HAP-1 (cell line): ENCODE measurements around the gene IRX4.
"Not testable (repeated sequence)": the region's sequence is repeated elsewhere in the genome, so short reads cannot be mapped to it uniquely, and the experiment has no call there.

ENCODE experiments used
- DNase-seq, 2 experiments: peaks; one replicate each; pipeline ENCODE4 v3.0.0-alpha.2; 2016 to 2020; ENCODE audit warnings: low spot score in 2 of 2
- H3K27me3 ChIP-seq: fragments of 250-450 bp; sonication (Bioruptor Pico); 2 replicates; pipeline ENCODE4 v1.5.1; 2020; ENCODE audit warnings: low read depth, mild to moderate bottlenecking, moderate library complexity
- H3K36me3 ChIP-seq: fragments of 250-450 bp; sonication (Bioruptor Pico); replicated peaks from 2 replicates; pipeline ENCODE4 v1.5.1; 2020; ENCODE audit warnings: mild to moderate bottlenecking
- H3K4me1 ChIP-seq: fragments of 250-450 bp; sonication (Bioruptor Pico); 2 replicates; pipeline ENCODE4 v1.5.1; 2020; ENCODE audit warnings: mild to moderate bottlenecking
- H3K4me3 ChIP-seq: fragments of 250-450 bp; sonication (Bioruptor Pico); 2 replicates; pipeline ENCODE4 v1.5.1; 2020; ENCODE audit warnings: mild to moderate bottlenecking, moderate library complexity
- H3K9me3 ChIP-seq: fragments of 250-450 bp; sonication (Bioruptor Pico); 2 replicates; pipeline ENCODE4 v1.5.1; 2020; ENCODE audit warnings: mild to moderate bottlenecking, moderate library complexity
- in situ Hi-C: fragments of 300-500 bp; cut with MboI; formaldehyde crosslinking; loops from 3 replicates; pipeline ENCODE4 v1.14.3; 2020; ENCODE audit warnings: low sequenced_read_pairs, inconsistent platforms, mixed read lengths

IRX4 gene

GRCh38 chr5:1843761-1844160 lies 39.0 kb downstream of the IRX4 start:
- H3K36me3 ChIP-seq, in situ Hi-C loops, H3K27me3 ChIP-seq, H3K4me3 ChIP-seq, DNase-seq, H3K4me1 ChIP-seq, H3K9me3 ChIP-seq: not testable (repeated sequence)

GRCh38 chr5:1842004-1842819 lies 40.5 kb downstream of the IRX4 start:
- no peaks in the 10 kb centered on the region for H3K9me3 ChIP-seq
- no peak overlapping the region for H3K4me3 ChIP-seq
- H3K4me1 ChIP-seq, result no peaks in the 10 kb centered on the region
- no peaks in the 10 kb centered on the region for H3K36me3 ChIP-seq
- no peaks in the 10 kb centered on the region; the same call in 1 of the 2 replicates for H3K27me3 ChIP-seq
- in situ Hi-C loops, result no loop called here
- DNase-seq, result no peak

- in situ Hi-C loops, result no loop called here
- Histone ChIP-seq H3K36me3 (no peaks in the 10 kb centered on the region), H3K27me3 (no peaks in the 10 kb centered on the region; the same call in 1 of the 2 replicates), H3K4me1 (no peaks in the 10 kb centered on the region), H3K9me3 (no peaks in the 10 kb centered on the region), H3K4me3 (no peak overlapping the region)
- no peak for DNase-seq
Measured at GRCh38 chr5:1840741-1841521, 41.8 kb downstream of the IRX4 start.

GRCh38 chr5:1840071-1840547 lies 42.6 kb downstream of the IRX4 start:
- Histone ChIP-seq H3K36me3 (no peaks in the 10 kb centered on the region), H3K27me3 (no peaks in the 10 kb centered on the region; the same call in 1 of the 2 replicates), H3K9me3 (no peaks in the 10 kb centered on the region), H3K4me3 (no peak overlapping the region), H3K4me1 (no peaks in the 10 kb centered on the region)
- in situ Hi-C loops, result no loop called here
- no peak for DNase-seq

GRCh38 chr5:1838013-1838412 lies 44.7 kb downstream of the IRX4 start:
- DNase-seq, result no peak
- in situ Hi-C loops, result no loop called here
- Histone ChIP-seq H3K4me3 (no peak overlapping the region), H3K9me3 (no peaks in the 10 kb centered on the region), H3K27me3 (no peaks in the 10 kb centered on the region; the same call in 1 of the 2 replicates), H3K4me1 (no peaks in the 10 kb centered on the region), H3K36me3 (no peaks in the 10 kb centered on the region)

- no peak for DNase-seq
- H3K9me3 ChIP-seq, result no peaks in the 10 kb centered on the region
- no peaks in the 10 kb centered on the region for H3K36me3 ChIP-seq
- no peaks in the 10 kb centered on the region for H3K4me1 ChIP-seq
- in situ Hi-C loops, result no loop called here
- no peak overlapping the region for H3K4me3 ChIP-seq
- H3K27me3 ChIP-seq, result no peaks in the 10 kb centered on the region; the same call in 1 of the 2 replicates
Measured at GRCh38 chr5:1836891-1837880, 45.5 kb downstream of the IRX4 start.

- Histone ChIP-seq H3K4me3 (no peak overlapping the region), H3K4me1 (no peaks in the 10 kb centered on the region), H3K36me3 (no peaks in the 10 kb centered on the region), H3K9me3 (no peaks in the 10 kb centered on the region), H3K27me3 (no peaks in the 10 kb centered on the region)
- no peak for DNase-seq
- in situ Hi-C loops, result no loop called here
Measured at GRCh38 chr5:1836176-1836890, 46.4 kb downstream of the IRX4 start.

- no peak for DNase-seq
- Histone ChIP-seq H3K9me3 (no peaks in the 10 kb centered on the region), H3K4me1 (no peaks in the 10 kb centered on the region), H3K4me3 (no peak overlapping the region), H3K27me3 (no peaks in the 10 kb centered on the region), H3K36me3 (no peaks in the 10 kb centered on the region)
- in situ Hi-C loops, result no loop called here
Measured at GRCh38 chr5:1835431-1835830, 47.3 kb downstream of the IRX4 start.

- H3K27me3 ChIP-seq, result no peaks in the 10 kb centered on the region
- no peak overlapping the region for H3K4me3 ChIP-seq
- no peak for DNase-seq
- H3K9me3 ChIP-seq, result no peaks in the 10 kb centered on the region
- in situ Hi-C loops, result no loop called here
- H3K36me3 ChIP-seq, result no peaks in the 10 kb centered on the region
- no peaks in the 10 kb centered on the region for H3K4me1 ChIP-seq
Measured at GRCh38 chr5:1834721-1835429, 47.9 kb downstream of the IRX4 start.

GRCh38 chr5:1834022-1834551 lies 48.6 kb downstream of the IRX4 start:
- Histone ChIP-seq H3K4me3 (no peak overlapping the region), H3K9me3 (no peaks in the 10 kb centered on the region), H3K36me3 (no peaks in the 10 kb centered on the region), H3K27me3 (no peaks in the 10 kb centered on the region), H3K4me1 (no peaks in the 10 kb centered on the region)
- DNase-seq, result no peak
- in situ Hi-C loops, result no loop called here

GRCh38 chr5:1833264-1834021 lies 49.3 kb downstream of the IRX4 start:
- in situ Hi-C loops, result no loop called here
- Histone ChIP-seq H3K27me3 (no peaks in the 10 kb centered on the region), H3K9me3 (no peaks in the 10 kb centered on the region), H3K4me1 (no peaks in the 10 kb centered on the region), H3K36me3 (no peaks in the 10 kb centered on the region), H3K4me3 (no peak overlapping the region)
- no peak for DNase-seq
